Measurements from ENCODE around the gene ARID5B. TPM values are rescaled to one million over a fixed set of nuclear protein-coding genes. Genes with fewer than 3 reads are reported as not detected.

The ARID5B gene
- total and polyA plus RNA-seq, 2 donors (not counting 3 experiments of a cell fraction or from before 2014, with no cell fraction given) = 5.6 to 8.9 TPM

- Histone ChIP-seq H3K9me1 (replicated peaks; ENCODE audit: control insufficient read depth, extremely low read depth, insufficient read depth, low read length) (no peaks in the 10 kb centered on the region), H4K20me1 (replicated peaks; ENCODE audit: control insufficient read depth, extremely low read depth, insufficient read depth, low read length) (no peaks in the 10 kb centered on the region), H3K27ac (ENCODE audit: insufficient read depth, low read depth, low read length) (no peak overlapping the region), H3K9me3 (replicated peaks; ENCODE audit: control insufficient read depth, insufficient read depth, low read length) (no peaks in the 10 kb centered on the region), H3K79me2 (ENCODE audit: control insufficient read depth, insufficient read depth, low read length) (no peaks in the 10 kb centered on the region), H2AFZ (ENCODE audit: low read depth, low read length) (no peak overlapping the region), H3K36me3 (ENCODE audit: control insufficient read depth in 2 of 2, extremely low read depth in 1 of 2, insufficient read depth in 2 of 2, low read length in 2 of 2) (no peaks in the 10 kb centered on the region), H3K4me3 (replicated peaks in 1 of 3; ENCODE audit: insufficient read depth in 1 of 3, low read depth in 1 of 3, low read length in 3 of 3) (no peak overlapping the region), H3K4me1 (ENCODE audit: control insufficient read depth, extremely low read depth, insufficient read depth, low read length) (peaks cover 3% of the 10 kb centered on the region), H3K27me3 (ENCODE audit: control insufficient read depth in 2 of 2, insufficient read depth in 2 of 2, low read length in 2 of 2) (no peaks in the 10 kb centered on the region), H3K4me2 (ENCODE audit: insufficient read depth, low read length) (no peak overlapping the region), H3K9ac (replicated peaks; ENCODE audit: extremely low read depth, insufficient read depth, low read length) (no peak overlapping the region)
- ChIA-PET POLR2A (no interaction called here), CTCF (interaction anchor here (1.2 kb wide), 1 partner anchor 36 kb away, joined by 4 read pairs; no protein-coding TSS in a partner anchor)
- TF ChIP-seq POLR2A (IDR thresholded peaks at IDR 0.05; ENCODE audit: low read depth, low read length) (no peak), CTCF (IDR thresholded peaks at IDR 0.05; ENCODE audit: extremely low read depth in 1 of 2, insufficient read depth in 1 of 2, low read depth in 1 of 2, low read length in 2 of 2) (no peak), GATA2 (IDR thresholded peaks at IDR 0.05; ENCODE audit: insufficient read depth, insufficient read length, low read depth, low read length) (no peak), FOS (IDR thresholded peaks at IDR 0.05; ENCODE audit: borderline replicate concordance, insufficient read depth, low read length) (no peak), MYC (IDR thresholded peaks at IDR 0.05; ENCODE audit: low read depth, low read length) (no peak), EZH2 (IDR thresholded peaks at IDR 0.05; ENCODE audit: borderline replicate concordance, low read depth, low read length, severe bottlenecking) (no peak), JUN (IDR thresholded peaks at IDR 0.05; ENCODE audit: borderline replicate concordance, insufficient read depth, insufficient read length, low read depth) (no peak)
- intact Hi-C loops (cut with micrococcal nuclease) (no loop called here), dilution Hi-C loops (cut with MboI; ENCODE audit: extremely low pct_ligation_motif_present, low sequenced_read_pairs) (no loop called here)
- BruUV-seq (replicated peaks) = no TSS peak
- DNase-seq (ENCODE audit: low read depth, low spot score) = no peak
- no peak for FAIRE-seq
Observed at GRCh38 chr10:61957806-61958205, 56.3 kb downstream of the ARID5B start.

All from endothelial cell of umbilical vein (primary cell).